Measurements from ENCODE around the gene CFAP20DC.
"Not testable (repeated sequence)": the region's sequence is repeated elsewhere in the genome, so short reads cannot be mapped to it uniquely, and the experiment has no call there.

Gene CFAP20DC

GRCh38 chr3:58864480-58864879 is 185.3 kb downstream of the CFAP20DC start:
- no peak for DNase-seq

GRCh38 chr3:58863206-58863605 is 186.6 kb downstream of the CFAP20DC start:
- no peak for DNase-seq

GRCh38 chr3:58861551-58861950 is 188.3 kb downstream of the CFAP20DC start:
- peak; percentile 47 for DNase-seq

- no peak for DNase-seq
Measured at GRCh38 chr3:58858126-58858525, 191.7 kb downstream of the CFAP20DC start.

GRCh38 chr3:58857402-58857801 is 192.4 kb downstream of the CFAP20DC start:
- DNase-seq = no peak

- no peak for DNase-seq
Measured at GRCh38 chr3:58848826-58849225, 201.0 kb downstream of the CFAP20DC start.

GRCh38 chr3:58842050-58842747 is 207.6 kb downstream of the CFAP20DC start:
- DNase-seq = not testable (repeated sequence)

GRCh38 chr3:58840949-58841348 is 208.9 kb downstream of the CFAP20DC start:
- DNase-seq = no peak

- no peak for DNase-seq
Measured at GRCh38 chr3:58839964-58840363, 209.9 kb downstream of the CFAP20DC start.

GRCh38 chr3:58839187-58839586 is 210.6 kb downstream of the CFAP20DC start:
- peak; percentile 21 for DNase-seq

- no peak for DNase-seq
Measured at GRCh38 chr3:58837856-58838255, 212.0 kb downstream of the CFAP20DC start.

GRCh38 chr3:58837141-58837843 is 212.5 kb downstream of the CFAP20DC start:
- no peak for DNase-seq

- DNase-seq = no peak
Measured at GRCh38 chr3:58835086-58835485, 214.7 kb downstream of the CFAP20DC start.

GRCh38 chr3:58833491-58833890 is 216.3 kb downstream of the CFAP20DC start:
- no peak for DNase-seq

- DNase-seq = no peak
Measured at GRCh38 chr3:58829321-58830000, 220.4 kb downstream of the CFAP20DC start.

GRCh38 chr3:58824777-58825176 is 225.0 kb downstream of the CFAP20DC start:
- DNase-seq = no peak

GRCh38 chr3:58824285-58824684 is 225.5 kb downstream of the CFAP20DC start:
- DNase-seq = peak; percentile 84

- DNase-seq = not testable (repeated sequence)
Measured at GRCh38 chr3:58806551-58807244, 243.1 kb downstream of the CFAP20DC start.

- DNase-seq = no peak
Measured at GRCh38 chr3:58804914-58805313, 244.9 kb downstream of the CFAP20DC start.

- DNase-seq = peak; percentile 47
Measured at GRCh38 chr3:58801541-58801940, 248.3 kb downstream of the CFAP20DC start.

- DNase-seq = no peak
Measured at GRCh38 chr3:58800940-58801339, 248.9 kb downstream of the CFAP20DC start.

GRCh38 chr3:58800032-58800431 is 249.8 kb downstream of the CFAP20DC start:
- no peak for DNase-seq

GRCh38 chr3:58799271-58799670 is 250.6 kb downstream of the CFAP20DC start:
- DNase-seq = no peak

Measured in hematopoietic multipotent progenitor cell treated with erythropoietin and hydrocortisone succinate and interleukin-3 and kit ligand, for 4 days (in vitro differentiated cells).